Measurements from ENCODE around the gene GNAQ.

- TF ChIP-seq CTCF (IDR thresholded peaks at IDR 0.05) (no peak), POLR2A (IDR thresholded peaks at IDR 0.05) (no peak)
These were observed 48.3 kb downstream of the GNAQ start for GRCh38 chr9:77983320-77983662.

All from lower leg skin (tissue), 3 donors.